ENCODE results near the gene DLG2.

The DLG2 gene

DNA sequence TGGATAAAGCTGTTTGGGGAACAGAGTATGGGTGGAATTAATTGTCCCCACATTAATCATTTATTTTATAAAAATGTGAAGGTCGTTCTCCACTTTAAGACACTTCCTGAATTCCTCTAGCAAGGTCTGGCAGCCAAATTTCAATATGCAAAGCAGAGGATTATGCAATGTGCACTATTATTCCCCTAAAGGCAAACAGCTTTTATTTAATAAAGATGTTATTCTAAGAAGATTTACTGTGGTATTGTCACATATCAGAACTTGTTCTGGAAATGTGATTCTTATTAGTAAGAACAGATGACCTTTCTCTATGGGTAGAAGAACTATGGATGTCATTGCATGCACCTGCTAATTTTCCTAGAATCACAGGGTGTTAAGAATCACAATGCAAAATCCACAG lies 1212.2 kb downstream of the DLG2 start:
- DNase-seq = no peak

DNA sequence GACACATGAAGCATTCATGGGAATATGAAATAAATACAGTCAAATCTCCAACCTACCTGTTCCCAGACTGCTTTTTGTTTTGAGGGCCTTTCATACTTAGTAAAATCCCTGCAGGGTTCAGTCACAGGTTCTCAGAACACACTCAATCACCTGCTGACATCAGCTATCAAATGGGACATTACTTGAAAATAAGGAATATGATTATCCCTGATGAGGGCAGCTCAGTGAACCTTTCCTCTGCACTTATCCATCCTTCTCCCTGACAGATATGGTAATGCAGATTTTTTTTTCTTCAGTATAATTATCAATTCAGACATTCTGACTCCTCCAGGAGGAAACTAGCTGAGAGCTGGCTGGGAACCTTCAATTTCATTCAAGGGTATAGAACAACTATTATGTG lies 1213.6 kb downstream of the DLG2 start:
- DNase-seq = no peak

- no peak for DNase-seq
Measured at GRCh38 chr11:84412862-84413261, 1214.3 kb downstream of the DLG2 start.

DNA sequence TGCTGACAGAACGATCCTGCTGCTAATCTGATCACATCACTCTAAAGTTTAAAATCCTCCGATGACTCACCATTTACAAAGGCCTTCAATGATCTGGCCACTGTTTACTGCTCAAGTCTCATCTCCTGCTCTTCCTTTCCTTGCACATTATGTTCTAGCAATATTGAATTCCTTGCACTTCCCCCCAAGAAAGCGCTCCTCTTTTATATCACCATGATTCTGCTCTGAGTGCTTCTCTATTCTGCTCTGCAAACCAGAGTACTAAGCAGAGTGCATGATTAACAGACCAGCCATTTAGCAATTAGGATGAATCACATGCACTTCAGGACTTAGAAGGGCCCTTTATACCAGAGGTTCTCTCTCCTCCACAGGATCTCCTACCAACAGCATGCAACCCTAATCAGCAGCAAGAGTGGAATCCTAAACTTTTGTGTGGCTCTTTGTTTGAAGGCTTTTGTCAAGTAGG lies 1218.2 kb downstream of the DLG2 start:
- DNase-seq = no peak

DNA sequence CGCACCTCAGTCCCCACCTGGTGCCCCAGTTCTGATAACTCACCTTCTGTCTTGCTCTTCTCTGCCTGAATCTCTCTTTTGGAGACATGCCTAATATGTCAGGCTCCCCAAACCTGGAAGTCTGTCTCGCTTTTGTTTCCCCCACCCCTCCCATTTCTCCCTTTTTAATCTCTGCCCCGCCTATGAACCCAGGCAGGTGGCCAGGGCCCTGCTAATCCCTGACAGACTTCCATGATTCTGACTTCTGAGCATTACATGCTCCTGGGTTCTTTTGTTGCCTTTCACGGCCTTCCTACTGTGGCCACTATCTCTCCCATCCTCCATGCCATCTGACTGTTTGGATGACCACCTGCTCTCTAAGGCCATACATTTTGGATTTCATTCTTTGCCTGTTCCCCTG lies 1220.1 kb downstream of the DLG2 start:
- no peak for DNase-seq

GRCh38 chr11:84398017-84398626 lies 1229.0 kb downstream of the DLG2 start:
- DNase-seq = peak; percentile 28 to 47

GRCh38 chr11:84396521-84396920 lies 1230.6 kb downstream of the DLG2 start:
- DNase-seq = no peak

GRCh38 chr11:84390441-84391078 lies 1236.6 kb downstream of the DLG2 start:
- no peak for DNase-seq

DNA sequence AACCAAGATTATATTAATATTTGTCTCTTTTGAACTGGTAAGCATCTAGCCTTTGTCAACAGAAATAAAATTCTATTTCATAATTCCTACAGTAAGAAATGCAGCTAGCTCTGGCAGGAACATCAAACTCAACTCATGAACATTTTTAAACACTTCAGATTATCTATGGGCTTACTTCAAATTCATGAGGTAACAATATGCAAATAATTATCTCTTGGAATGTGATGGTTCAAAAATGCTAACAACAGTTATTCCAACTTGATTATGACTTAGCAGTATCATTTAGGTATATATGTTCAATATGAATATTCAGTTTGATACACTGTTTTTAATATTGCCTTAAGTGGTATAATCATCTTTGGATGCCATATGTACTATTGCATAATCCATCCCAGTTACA lies 1237.4 kb downstream of the DLG2 start:
- DNase-seq = no peak

DNA sequence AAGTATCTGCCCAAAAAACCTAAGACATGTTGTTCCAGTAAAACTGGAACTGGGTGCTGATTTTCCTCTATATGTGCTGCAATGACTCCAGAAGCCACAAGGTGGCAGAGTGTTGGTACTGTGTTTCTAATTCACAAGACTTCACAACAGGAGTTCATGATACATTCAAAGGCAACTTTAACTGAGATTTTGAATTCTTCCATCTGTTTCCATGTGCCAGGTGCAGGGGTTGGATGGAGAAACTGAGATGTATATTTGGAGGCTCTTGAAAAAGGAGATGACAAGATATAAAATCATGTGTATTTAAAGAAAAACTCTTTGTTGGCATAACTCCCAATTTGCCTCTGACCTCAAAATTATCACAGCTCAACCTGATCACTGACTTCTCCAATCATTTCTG lies 1242.4 kb downstream of the DLG2 start:
- peak; percentile 56 to 75 for DNase-seq

DNA sequence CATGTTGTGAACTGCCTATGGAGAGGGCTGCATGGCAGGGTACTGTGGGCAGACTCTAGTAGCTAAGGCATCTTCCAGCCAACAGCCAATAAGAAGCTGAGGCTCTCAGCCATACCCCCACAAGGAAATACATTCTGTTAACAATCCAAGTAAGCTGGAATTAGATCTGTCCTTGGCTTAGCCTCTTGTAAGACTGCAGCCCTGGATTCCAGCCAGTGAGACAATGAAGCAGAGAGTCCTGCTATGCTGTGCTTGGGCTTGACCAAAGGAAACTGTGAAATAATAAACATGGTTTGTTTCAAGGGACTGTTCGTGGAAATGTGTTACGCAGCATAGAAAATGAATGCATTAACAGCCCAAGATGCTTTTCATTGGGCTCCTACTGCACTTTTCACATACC lies 1243.6 kb downstream of the DLG2 start:
- DNase-seq = no peak

DNA sequence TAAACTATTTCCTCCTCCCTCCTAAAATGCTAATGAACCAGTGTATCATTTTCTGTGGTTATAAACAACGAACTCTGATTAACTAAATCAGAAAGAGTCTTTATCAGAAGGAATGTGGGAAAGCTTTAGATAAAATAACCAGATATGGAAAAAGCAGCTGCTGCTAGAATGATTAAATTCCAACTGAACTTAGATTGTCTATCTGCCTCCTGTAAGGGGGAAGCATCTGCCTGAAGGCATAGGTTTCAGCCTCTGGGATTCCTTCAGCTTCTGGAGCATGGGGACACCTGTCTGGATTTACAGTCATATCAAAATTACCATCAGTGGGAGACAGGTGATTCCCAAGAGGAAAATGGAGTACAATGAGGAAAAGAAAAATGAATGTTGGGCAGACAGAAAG lies 1245.5 kb downstream of the DLG2 start:
- DNase-seq = no peak

- no peak for DNase-seq
Measured at GRCh38 chr11:84372381-84372950, 1254.7 kb downstream of the DLG2 start.

DNA sequence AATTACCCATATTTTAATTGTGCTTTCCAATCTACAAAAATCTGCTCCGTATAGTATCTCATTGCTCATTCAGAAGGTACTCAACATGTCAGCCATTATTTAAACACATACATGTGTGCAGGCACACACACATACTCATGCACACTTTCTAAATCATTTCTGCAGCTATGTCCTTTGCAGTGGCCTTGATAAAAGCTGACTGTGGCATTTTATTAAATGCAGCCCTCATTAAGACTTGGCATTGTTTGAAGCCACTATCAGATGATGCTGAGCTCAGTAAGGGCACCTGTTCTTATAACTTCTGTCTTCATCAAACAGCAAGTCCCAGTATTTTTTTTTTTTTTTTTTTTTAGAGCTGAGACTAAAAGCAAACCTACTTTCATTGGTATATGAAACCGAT lies 1269.1 kb downstream of the DLG2 start:
- no peak for DNase-seq

GRCh38 chr11:84355911-84356310 lies 1271.2 kb downstream of the DLG2 start:
- DNase-seq = no peak

DNA sequence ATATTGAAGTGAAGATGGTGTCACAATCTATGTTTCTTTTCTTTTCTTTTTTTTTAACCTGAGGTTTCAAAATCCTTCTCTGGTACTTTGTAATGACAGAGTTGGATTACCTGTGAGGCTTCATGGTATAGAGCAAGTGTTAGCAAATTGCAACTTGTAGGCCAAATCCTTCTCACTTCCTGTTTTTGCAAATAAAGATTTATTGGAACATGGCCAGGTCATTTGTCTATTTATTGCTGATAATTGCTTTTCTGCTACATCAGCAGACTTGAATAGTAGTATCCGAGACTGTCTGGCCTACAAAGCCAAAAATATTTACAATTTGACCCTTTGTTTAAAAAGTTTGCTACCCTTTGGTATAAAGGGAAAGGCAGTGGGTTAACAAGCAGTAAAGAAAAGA lies 1281.5 kb downstream of the DLG2 start:
- no peak for DNase-seq

GRCh38 chr11:84345027-84345426 lies 1282.1 kb downstream of the DLG2 start:
- DNase-seq = no peak

GRCh38 chr11:84339796-84340195 lies 1287.3 kb downstream of the DLG2 start:
- DNase-seq = no peak

- DNase-seq = no peak
Measured at GRCh38 chr11:84333221-84333620, 1293.9 kb downstream of the DLG2 start.

- DNase-seq = no peak
Measured at GRCh38 chr11:84322211-84322610, 1304.9 kb downstream of the DLG2 start.

- no peak for DNase-seq
Measured at GRCh38 chr11:84319863-84320262, 1307.3 kb downstream of the DLG2 start.

DNA sequence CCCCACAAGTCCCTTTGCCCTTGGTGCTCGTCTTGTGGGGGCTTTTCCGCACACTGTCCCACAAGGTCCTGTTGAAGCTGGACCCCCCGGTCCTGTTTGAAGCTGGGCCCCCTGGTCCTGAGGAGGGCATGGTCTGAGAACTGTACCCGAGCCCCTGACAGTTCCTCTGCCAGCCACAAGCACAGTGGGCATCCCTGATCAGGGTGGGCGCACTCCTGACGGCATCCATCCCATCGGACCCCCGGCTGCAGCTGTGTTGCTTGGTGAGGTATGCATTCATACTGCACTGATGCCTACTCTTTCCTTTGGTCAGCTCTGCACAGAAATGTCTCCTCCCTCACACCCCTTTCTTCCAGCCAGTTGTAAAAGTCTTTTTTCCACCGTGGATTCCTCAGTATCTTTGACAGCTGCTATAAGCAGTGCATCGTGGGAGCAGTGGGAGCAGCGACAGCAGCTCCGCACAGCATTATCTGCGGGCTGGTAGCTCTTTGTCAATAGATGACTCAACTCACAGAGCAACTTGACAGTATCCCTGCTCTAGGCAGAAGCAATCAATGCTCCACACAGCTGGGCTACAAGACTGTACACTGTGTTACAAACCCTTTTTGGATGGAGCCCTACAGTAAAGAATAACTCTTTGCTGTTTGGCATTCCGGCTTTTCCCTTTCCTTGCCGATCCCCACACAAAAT lies 1310.1 kb downstream of the DLG2 start:
- DNase-seq = no peak

GRCh38 chr11:84313830-84314359 lies 1313.2 kb downstream of the DLG2 start:
- DNase-seq = no peak

DNA sequence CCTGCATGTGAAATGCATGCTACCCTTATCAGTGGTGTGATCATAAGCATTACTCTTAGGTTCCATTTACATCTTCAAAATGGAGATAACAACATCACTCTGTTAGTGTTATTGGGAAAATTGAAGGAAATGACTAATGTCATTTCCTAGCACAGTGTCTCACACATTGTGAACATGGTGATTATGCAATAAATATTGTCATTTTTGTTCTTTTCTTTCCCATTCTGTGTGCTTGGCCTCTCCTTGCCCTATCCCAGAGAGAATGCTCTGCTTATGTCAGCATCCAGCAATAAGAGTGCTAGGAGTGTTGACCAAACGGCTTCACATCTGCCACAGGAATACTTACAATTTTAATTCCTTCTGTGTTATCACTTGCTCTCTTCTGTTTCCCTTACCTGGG lies 1316.9 kb downstream of the DLG2 start:
- DNase-seq = no peak
